H1 (cell line): ENCODE data around the gene SHISA6.

Source experiments
- EGR1 ChIP-seq: IDR thresholded peaks from 2 replicates; pipeline ENCODE4 v1.6.1; 2011; ENCODE audit warnings: low read depth, low read length, borderline replicate concordance
- GABPA ChIP-seq: IDR thresholded peaks from 2 replicates; pipeline ENCODE4 v1.6.1; 2011; ENCODE audit warnings: mild to moderate bottlenecking, low read length, moderate library complexity, borderline replicate concordance; ENCODE audit not compliant: insufficient read depth
- GTF2F1 ChIP-seq: IDR thresholded peaks from 2 replicates; pipeline ENCODE4 v1.6.1; 2012; ENCODE audit warnings: low read depth, low read length, improper control_type of control experiment, borderline replicate concordance
- NRF1 ChIP-seq: IDR thresholded peaks from 2 replicates; pipeline ENCODE4 v1.6.1; 2011; ENCODE audit warnings: mild to moderate bottlenecking, low read depth, low read length, improper control_type of control experiment
- POLR2AphosphoS5 ChIP-seq: IDR thresholded peaks from 2 replicates; pipeline ENCODE4 v1.6.1; 2011; ENCODE audit warnings: low read depth, low read length
- SP1 ChIP-seq: IDR thresholded peaks from 2 replicates; pipeline ENCODE4 v1.6.1; 2011; ENCODE audit warnings: low read depth, low read length
- SP4 ChIP-seq: IDR thresholded peaks from 2 replicates; pipeline ENCODE4 v1.6.1; 2012; ENCODE audit warnings: low read length, inconsistent platforms
- YY1 ChIP-seq: IDR thresholded peaks from 2 replicates; pipeline ENCODE4 v1.6.1; 2011; ENCODE audit warnings: low read depth, mild to moderate bottlenecking, low read length
- TF ChIP-seq, protein P1 (sequence below), 3 experiments: IDR thresholded peaks; 1 replicate in 2 of 3; 2 replicates in 1 of 3; pipeline versions ENCODE4 v1.5.1 to v1.6.1; 2011; ENCODE audit warnings: low read length in 3 of 3, mild to moderate bottlenecking in 3 of 3, inconsistent platforms in 2 of 3, low read depth in 1 of 3, moderate library complexity in 1 of 3; ENCODE audit not compliant: insufficient read depth in 1 of 3; ENCODE audit errors: control extremely low read depth in 1 of 3

DNA sequence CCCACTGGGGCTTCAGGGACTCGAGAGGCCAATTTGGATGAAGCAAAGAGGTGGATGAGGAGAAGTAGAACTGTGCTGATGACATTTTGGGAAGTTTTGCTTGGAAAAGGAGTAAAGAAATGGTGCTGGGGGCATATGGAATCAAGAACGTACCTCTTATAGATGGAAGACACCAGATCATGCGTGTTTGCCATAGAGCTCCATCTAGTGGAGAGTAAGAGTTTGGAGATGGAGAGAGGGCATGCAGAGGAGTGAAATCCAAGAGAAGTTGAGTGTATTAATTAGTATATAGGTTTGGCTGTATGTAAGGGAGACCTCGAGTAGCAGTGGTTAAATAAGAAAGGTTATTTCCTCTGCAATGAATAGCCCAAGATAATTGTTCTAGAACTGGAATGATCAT is 56.0 kb downstream of the SHISA6 start:
- TF ChIP-seq POLR2AphosphoS5 (no peak), GTF2F1 (no peak), NRF1 (no peak), EGR1 (no peak), SP1 (no peak), SP4 (no peak), YY1 (no peak), GABPA (no peak)
- TF ChIP-seq, protein P1, sequence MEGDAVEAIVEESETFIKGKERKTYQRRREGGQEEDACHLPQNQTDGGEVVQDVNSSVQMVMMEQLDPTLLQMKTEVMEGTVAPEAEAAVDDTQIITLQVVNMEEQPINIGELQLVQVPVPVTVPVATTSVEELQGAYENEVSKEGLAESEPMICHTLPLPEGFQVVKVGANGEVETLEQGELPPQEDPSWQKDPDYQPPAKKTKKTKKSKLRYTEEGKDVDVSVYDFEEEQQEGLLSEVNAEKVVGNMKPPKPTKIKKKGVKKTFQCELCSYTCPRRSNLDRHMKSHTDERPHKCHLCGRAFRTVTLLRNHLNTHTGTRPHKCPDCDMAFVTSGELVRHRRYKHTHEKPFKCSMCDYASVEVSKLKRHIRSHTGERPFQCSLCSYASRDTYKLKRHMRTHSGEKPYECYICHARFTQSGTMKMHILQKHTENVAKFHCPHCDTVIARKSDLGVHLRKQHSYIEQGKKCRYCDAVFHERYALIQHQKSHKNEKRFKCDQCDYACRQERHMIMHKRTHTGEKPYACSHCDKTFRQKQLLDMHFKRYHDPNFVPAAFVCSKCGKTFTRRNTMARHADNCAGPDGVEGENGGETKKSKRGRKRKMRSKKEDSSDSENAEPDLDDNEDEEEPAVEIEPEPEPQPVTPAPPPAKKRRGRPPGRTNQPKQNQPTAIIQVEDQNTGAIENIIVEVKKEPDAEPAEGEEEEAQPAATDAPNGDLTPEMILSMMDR (IDR thresholded peaks at IDR 0.05; ENCODE audit: control extremely low read depth in 1 of 3, insufficient read depth in 1 of 3, low read depth in 1 of 3, low read length in 3 of 3) = peak in 2 of 3 experiments; percentile 45 to 66; a peak in 3 of 4 replicates
